HT1080 (cell line): ENCODE measurements around the gene NPC2. TPM values are rescaled to one million over a fixed set of nuclear protein-coding genes. Genes with fewer than 3 reads are reported as not detected.
"Not testable (repeated sequence)": the region's sequence is repeated elsewhere in the genome, so short reads cannot be mapped to it uniquely, and the experiment has no call there.

Experiments
- DNase-seq: peaks from one replicate; pipeline ENCODE4 v3.0.0-alpha.2; 2015; ENCODE audit warnings: low read depth
- total RNA-seq: library from RNA; depleted of rRNA; stranded (reverse); fragments of >200 nt; shearing (Covaris generic); gene quantifications from 2 replicates; pipeline ENCODE4 v1.2.3, GENCODE V29; 2014

Gene NPC2
- total RNA-seq, 1 experiment from 2014 or later = 243 TPM

DNA sequence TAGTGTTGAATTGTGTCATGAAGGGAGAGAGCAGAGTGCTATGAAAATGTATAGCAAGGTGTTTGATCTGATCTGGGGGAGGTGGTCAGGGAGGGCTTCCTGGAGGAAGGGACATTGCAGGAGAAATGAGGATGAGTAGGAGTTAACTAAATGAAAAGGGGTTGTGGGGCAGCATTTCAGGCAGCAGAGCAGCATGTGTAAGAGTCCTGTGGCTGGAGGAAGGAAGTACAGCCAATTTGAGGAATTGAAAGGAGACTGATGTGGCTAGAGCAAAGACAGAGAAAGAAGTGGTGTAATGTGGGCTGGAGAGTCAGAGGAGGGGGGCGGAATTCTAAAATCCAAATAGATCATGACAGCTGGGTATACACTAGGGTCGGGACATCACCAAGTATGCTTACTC is 20.5 kb downstream of the NPC2 start:
- DNase-seq = no peak

DNA sequence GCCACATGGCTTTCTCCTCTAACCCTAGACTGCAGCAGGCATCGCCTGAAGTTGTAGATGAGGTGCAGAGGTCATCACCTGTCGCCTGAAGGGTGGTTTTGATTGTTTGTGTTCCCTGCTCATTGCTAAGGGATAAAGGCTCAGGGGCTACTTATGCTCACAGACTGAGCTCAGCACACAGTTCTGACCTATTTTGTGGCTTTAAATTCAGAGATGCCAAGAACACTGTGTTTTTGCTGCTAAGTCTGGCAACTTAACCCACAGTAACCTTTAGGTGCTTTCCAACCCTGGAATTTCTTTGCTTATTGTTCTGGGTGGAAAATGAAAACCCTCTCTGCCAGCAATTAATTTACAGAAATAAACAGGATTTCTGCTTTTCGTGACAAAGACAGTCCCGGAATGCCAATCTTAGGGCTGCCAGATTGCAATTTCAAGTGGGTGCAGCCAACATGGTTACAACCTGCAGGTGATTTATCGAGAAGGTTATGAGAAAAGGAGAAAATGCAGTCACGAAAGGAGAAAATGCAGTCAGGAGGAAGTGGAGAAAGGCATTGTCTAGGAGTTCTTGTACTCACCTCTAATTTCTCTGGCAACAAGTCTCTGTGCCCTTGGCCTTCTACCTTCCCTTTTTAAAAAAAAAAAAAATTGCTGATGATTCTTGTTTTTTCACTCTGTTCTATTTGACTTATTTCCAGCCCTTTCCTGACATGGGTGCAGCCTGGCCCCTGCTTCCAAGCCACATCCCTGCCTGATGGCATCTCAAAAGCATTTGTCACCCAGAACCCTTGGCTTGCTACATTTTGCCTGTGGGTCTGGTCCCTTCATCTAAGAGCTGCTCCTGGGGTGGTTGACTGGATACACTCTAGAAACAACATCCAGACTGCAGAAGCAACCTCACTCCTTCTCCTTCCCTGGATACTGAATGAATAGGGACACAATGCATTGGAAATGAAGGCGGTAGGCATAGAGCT is 23.3 kb downstream of the NPC2 start:
- DNase-seq = no peak

DNA sequence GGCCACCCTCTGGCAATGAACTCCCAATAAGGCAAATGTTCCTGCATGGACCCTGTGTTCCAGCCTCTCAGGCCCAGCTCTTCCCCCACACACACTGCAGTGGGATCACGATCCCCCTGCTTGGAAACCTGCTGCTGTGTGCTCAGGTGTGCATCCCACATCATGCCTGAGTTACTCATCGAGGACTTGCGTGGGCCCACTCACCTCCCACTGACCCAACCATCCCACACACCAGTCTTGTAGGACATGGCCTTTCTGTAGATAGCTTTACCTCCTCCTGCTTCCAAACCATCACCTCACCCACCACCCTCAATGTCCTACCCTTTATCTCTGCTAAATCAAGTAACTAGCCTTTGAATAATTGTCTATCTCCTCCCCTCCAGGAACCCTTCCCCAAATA is 24.6 kb downstream of the NPC2 start:
- no peak for DNase-seq

DNA sequence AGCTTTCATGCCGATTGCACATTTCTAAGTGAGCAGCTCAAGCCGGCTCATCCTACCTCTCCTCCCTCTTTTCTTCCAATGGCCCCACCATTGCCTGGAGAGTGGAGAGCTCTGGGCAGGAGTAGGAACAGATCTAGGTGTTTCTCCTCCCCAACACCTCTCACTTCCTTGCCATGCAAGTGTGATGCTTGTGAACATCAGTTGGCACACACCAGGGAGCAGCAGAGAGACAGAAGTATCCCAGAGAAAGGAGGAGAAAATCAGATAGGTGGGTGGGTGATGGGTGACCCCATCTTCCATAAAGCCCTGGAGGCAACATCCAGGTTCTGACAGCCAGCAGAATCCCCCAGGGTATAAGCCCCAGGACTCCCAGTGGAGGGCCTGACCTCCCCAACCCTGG is 27.8 kb downstream of the NPC2 start:
- DNase-seq = no peak

DNA sequence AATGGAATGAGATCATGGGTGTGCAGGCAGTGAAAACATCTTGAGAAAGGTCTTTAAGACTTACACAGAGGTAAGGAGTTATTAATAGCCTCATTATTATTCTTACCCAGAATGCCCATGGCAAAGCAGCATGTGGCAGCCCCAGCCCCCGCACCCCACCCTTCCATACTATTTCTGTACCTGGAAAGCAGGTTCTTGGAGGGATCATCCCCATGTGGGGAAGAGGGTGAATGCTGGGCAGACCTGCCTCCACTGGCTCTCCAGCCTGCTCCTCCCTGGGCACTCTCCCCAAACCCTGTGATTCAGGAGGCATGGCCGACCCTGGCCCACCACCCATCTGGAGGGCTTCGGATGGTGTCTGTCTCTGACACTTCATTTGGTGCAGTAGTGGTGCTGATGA is 28.3 kb downstream of the NPC2 start:
- no peak for DNase-seq

DNA sequence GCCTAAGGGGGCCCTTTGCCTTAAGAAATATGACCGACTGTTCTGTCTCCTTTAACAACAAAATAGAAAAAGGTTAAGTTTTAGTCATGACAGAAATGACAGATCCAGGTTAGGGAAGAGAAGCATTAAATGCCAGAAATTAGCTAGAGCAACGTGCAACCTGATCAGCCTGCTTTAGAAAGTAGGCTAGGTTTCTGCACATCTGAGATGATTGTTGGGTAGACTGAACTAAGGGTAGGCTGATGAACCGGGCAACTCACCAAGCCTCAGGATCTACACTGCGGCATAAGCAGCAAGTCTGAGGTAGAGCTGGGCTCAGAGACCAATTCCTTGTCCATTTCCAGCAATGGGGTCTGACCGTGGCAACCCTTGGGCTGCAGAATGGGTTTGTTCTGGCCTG is 29.4 kb downstream of the NPC2 start:
- no peak for DNase-seq

DNA sequence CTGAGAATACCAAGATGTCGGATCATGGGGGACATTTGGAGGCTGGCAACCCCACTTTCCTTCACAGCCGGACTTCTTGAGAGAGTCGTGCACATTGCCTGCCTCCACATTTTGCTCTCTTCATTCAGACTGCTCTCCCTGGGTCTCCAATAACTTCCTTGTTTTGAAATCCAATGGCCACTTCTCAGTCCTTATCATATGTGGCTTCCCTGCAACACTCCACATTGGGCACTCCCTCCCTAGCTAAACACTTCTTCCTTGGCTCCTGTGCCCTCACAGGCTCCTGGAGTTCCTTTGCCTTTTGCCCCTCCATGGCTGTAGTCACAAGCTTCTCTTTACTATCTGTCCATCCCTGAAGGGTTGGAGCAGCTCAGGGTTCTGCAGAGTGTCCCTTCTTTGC is 30.1 kb downstream of the NPC2 start:
- DNase-seq = no peak

DNA sequence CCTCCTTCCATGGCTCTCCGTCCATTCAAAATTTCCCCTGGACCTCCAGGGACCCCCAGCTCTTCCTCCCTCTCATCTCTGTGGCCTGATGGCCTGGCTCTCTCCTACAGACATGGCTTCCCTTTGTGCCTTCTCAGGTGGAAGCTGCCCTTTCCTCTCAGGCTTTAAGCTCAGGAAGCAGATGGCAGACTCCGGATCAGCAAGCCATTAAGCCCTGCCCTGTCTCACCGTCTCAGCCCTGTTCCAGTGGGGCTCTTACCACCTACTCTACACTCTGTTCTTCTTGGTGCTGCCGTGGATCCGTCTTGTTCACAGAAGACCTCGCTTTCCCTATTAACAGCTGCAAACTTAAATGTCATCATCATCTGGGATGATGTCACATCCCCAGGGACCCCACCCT is 33.1 kb downstream of the NPC2 start:
- no peak for DNase-seq

DNA sequence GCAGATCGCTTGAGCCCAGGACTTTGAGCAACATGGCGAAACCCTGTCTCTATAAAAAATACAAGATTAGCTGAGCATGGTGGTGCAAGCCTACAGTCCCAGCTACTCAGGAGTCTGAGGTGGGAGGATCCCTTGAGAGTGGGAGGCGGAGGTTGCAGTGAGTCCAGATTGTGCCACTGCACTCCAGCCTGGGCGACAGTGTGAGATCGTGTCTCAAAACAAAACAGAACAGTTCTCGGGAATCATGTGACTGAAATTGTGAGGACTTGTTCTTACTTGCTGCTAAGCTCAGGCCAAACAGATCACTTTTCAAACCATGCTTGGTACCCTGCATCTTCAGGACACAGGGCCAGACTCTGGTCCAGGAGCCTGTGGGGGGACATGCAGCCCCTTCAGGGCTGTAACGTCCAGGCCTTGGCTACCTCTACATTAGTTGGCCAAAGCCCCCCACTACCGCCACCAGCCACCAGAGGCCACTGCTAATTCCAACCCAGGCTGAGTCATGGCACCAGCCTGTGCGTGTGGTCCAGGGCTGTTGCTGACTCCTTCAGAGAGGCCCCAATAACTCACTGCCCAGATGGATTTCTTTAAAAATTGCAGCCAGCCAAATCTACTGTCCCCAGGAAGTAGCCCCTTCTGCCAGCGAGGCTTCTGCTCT is 33.7 kb downstream of the NPC2 start:
- DNase-seq = peak; percentile 64

DNA sequence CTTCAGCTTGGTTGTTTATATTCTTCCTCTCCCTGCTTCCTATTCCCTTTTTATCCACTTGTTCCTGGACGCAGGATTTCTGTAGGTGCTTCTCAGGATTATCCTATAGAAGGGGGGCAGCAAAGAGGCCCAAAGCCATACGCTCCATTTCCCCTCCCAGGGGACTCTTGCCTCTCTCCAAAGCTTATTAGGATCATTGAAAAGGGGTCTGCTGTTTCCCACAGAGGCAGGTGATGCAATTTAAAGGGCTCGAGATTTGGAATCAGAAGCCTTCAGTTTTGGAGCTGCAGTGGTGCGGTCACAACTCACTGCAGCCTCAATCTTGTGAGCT is 35.6 kb downstream of the NPC2 start:
- no peak for DNase-seq

DNA sequence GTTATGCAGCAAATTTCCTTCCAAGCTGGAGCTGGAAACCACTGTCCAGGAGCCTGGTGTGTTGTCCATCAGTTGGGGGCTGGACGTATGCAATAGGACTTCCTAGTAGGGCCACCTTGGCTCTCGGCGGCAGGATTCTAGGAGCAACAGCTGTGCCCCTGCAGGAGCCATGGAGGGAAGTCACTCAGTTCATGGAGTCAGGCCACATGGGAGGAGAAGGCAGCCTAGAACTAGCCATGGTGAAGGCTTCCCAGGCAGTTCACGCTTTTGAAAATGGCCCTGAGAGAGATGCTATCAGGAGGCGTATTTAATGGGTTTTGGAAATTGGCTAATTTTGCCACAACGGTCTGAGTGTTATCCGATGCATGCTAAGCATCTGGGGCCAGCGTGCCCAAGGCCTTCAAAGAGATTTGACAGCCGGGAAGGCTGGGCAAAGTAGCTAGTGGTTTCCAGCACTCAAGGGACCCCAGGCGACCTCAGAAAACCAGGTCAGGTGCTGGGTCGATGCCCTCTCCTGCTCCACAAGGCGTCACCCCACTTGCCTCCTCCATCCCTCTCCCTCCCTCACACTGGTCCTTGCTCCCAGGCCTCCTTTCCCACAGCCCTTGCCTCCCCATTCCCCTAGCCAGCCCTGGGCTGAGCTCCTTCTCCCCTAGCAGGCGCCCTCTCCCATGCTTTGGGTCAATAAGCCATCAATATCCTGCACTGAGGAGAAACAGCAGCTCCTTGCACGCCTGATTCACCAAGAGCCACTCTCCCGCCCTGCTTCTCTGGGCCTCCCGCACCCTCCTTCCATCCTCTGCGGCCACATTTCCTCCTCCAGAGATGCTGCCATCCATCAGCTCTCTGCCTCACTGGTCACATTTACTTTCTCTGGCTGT is 36.2 kb downstream of the NPC2 start:
- DNase-seq = no peak

DNA sequence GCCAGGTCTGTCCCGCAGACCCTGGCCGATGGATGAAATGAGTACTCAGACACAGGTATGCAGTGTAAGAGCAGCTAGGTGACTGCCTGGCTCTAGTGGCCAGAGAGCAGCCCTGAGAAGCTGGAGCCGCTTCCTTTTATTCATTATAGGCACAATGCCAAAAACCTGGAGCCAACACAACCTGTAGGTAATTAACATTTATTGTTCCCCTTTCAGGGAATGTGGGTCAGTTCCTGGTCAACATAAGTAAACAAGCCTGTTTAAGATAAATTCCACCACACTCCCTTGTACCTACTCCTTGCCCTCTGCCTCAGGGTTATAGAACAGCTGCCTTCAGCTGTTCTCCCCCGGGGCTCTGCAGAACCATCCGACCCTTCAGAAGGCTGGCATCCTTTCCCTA is 38.7 kb downstream of the NPC2 start:
- not testable (repeated sequence) for DNase-seq

DNA sequence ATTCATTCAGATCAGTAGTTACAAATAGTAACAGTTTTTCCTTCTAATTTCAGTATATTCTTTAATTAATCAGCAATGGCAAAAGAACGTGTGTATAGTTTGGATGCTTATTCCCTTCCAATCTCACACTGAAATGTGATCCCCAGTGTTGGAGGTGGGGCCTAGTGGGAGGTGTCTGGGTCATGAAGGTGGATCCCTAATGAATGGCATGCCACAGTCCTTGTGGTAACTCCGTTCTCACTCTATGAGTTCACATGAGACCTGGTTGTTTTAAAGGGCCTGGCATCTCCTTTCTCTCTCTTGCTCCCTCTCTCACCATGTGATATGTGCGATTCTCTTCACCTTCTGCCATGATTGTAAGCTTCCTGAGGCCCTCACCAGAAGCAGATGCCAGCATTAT is 48.2 kb downstream of the NPC2 start:
- DNase-seq = no peak

DNA sequence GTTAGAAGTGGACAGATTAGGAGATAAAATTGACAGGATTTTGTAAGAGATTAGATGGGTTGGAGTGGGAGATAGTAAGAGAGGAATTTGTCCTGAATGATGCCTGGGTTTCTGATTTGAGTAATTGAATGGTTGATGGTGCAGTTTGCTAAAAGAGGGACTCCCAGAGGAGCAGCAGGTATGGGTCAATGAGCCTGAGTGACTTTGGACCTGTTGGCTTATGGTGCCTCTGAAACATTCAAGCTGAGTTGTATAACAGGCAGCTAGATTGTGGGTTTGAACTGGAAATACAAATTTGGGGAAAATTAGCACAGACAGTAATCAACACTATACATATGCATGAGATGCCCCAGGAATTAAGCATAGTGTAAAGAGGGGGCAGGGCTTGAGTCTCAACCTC is 50.3 kb downstream of the NPC2 start:
- DNase-seq = no peak

DNA sequence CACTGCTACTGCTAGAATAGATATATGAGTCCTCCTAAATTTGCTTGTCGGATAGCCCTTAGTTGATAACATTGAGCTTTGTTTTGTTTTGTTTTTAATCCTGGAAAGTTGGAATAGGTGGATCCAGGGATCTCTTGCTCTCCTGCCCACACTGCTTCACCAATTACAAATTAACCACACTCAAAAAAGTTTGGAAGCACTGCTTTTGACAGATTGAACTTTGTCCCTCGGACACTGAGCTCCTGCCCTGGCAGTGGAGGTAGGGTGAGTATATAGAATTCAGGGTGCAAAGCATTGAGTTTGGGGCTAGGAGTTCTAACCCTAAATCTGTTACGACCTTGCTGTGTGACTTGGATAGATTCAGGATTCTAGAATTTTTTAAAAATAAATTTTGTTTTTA is 52.0 kb downstream of the NPC2 start:
- DNase-seq = no peak

DNA sequence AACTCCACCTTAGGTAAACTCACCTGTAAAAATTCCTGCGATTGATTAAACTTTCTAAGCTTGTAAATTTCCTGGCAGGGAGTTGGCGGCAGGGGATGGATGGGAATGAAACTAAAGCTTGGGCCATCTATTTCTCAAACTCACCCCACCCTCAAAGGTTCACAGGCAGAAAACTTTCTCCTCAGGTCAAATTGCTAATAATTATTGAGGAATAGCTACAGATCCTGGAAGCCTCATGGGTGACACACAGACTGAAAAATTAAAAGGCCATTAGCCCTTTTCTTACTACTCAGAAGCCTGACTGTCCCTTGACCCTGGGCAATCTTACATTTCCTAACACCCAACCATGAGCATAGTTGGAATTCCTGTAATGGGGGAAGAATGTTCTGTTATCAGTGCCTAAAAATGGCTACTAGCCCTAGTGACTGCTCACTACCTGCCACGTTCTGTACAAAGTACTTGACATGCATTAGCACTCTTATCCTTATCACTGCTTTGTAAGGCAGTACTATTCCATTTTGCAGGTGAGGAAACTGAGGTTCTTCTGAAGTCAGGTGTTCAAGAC is 54.7 kb downstream of the NPC2 start:
- no peak for DNase-seq

DNA sequence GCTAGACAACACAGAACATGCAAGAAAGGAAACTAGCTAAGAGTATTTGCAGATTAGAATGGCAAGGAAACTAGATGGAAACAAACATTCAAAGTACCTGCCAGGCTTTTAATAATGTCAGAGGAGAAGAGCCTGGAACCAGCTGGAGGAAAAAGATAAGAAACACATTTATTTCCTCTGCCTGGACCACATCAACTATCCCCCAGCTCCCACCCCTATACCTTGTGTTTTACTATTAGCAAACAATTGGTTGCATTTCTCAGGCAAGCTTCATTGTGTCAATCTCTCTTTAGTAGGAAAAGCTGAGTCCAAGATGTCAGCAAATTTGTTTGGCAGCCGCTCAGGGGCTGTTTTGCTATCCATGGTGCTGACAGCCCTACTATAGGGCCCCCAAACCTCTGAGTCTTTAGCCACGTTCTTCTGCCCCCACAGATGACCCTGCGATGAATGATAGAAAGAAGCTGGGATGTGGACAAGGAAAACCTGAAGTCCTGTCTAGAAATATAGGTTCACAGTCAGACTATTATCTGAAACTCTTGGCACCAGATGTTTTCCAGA is 55.5 kb downstream of the NPC2 start:
- DNase-seq = no peak

DNA sequence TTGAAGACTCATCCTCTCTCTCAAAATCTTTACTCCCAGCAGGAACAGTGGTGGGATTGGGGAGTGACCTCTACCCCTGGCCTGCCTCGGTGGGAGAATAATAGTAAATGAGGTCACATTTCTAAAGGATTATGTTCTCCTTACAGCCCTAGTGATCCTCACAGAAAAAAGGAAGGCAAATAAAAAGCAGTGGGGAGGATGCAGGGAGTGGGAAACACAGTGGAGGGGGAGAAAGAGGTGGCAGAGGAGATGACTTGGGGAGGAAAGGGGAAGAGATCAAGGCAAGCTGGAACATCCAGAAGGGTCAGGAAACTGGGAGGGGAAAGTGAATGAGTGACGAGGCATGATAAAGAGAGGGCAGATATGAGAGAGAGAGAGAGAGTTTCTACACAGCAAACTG is 58.8 kb downstream of the NPC2 start:
- no peak for DNase-seq

DNA sequence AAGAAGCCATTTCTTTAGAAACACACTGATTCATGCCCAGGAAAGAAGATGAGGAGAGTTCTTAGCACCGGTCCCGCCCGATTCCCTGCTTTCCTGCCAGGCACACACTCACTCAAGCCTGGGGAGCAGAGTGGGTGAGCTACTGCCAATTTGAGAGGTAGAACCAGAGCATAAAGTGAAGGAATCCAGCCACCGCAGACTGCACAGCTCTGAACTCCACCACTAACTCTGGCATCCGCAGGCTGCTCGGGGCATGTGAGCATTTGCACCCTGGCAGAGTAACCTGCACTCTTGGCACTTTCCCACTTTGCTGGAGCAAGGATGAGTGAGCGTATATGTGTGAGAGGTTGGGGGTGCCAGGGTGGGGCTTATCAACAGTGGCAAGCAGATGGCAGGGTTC is 63.1 kb downstream of the NPC2 start:
- DNase-seq = no peak
